OCI-LY7 (cell line): Measurements from ENCODE around the gene TTC19. TPM values are rescaled to one million over a fixed set of nuclear protein-coding genes. Genes with fewer than 3 reads are reported as not detected.
A peak's percentile ranks its signal among the peaks of the same experiment; 100 is the strongest.

Source experiments
- BruUV-seq: library from RNA; stranded (reverse); fragments of 400-500 nt; replicated peaks from 2 replicates; lab custom pipeline; 2021; lab: Mats Ljungman, UMichigan
- CTCF ChIA-PET: fragments of 300-600 bp; sonication (Branson Sonifier 250); formaldehyde crosslinking; loops from one replicate; lab custom pipeline; 2022; ENCODE audit warnings: antibody characterized with exemption; ENCODE audit not compliant: unreplicated experiment; lab: Charles Lee
- POLR2A ChIA-PET: fragments of 300-600 bp; sonication (Branson Sonifier 250); formaldehyde crosslinking; loops from one replicate; lab custom pipeline; 2022; ENCODE audit warnings: antibody characterized with exemption; lab: Charles Lee
- DNase-seq: peaks from one replicate; pipeline ENCODE4 v3.0.0-alpha.2; 2015; ENCODE audit warnings: low spot score
- H2AFZ ChIP-seq: fragments of 200-600 bp; sonication (generic), shearing (Covaris generic); 2 replicates; pipeline ENCODE4 v1.6.1; 2014; ENCODE audit warnings: mild to moderate bottlenecking, antibody characterized with exemption, low read length, moderate library complexity
- H3K27ac ChIP-seq: fragments of 200-600 bp; sonication (generic); 2 replicates; pipeline ENCODE4 v1.5.1; 2014; ENCODE audit warnings: mixed run types, low read depth, mild to moderate bottlenecking, moderate library complexity, low read length, inconsistent platforms; ENCODE audit not compliant: poor library complexity, severe bottlenecking
- H3K36me3 ChIP-seq: fragments of 200-600 bp; sonication (generic); 2 replicates; pipeline ENCODE4 v1.6.1; 2014; ENCODE audit warnings: mild to moderate bottlenecking, antibody characterized with exemption, low read length, moderate library complexity, mixed read lengths; ENCODE audit not compliant: insufficient read depth
- H3K4me1 ChIP-seq: fragments of 200-600 bp; sonication (generic); 2 replicates; pipeline ENCODE4 v1.5.1; 2014; ENCODE audit warnings: mild to moderate bottlenecking, low read length; ENCODE audit not compliant: insufficient read depth, poor library complexity, severe bottlenecking
- H3K4me2 ChIP-seq: fragments of 200-600 bp; sonication (generic); 2 replicates; pipeline ENCODE4 v1.6.1; 2014; ENCODE audit warnings: mild to moderate bottlenecking, low read length
- H3K4me3 ChIP-seq: fragments of 200-600 bp; sonication (generic); 2 replicates; pipeline ENCODE4 v1.5.1; 2014; ENCODE audit warnings: mild to moderate bottlenecking, low read depth, low read length; ENCODE audit not compliant: poor library complexity, severe bottlenecking
- H3K79me2 ChIP-seq: fragments of 200-600 bp; sonication (generic); 2 replicates; pipeline ENCODE4 v1.6.1; 2016; ENCODE audit warnings: low read depth, mild to moderate bottlenecking, low read length, moderate library complexity, mixed read lengths; ENCODE audit not compliant: insufficient read depth
- H3K9me2 ChIP-seq: fragments of 200-600 bp; sonication (generic); 2 replicates; pipeline ENCODE4 v1.6.1; 2016; ENCODE audit warnings: mild to moderate bottlenecking, low read length, mixed read lengths; ENCODE audit not compliant: insufficient read depth
- H3K9me3 ChIP-seq: fragments of 200-600 bp; sonication (generic); 2 replicates; pipeline ENCODE4 v1.6.1; 2014; ENCODE audit warnings: mild to moderate bottlenecking, mixed run types, low read length, mixed read lengths
- H4K20me1 ChIP-seq: fragments of 200-600 bp; sonication (generic); 2 replicates; pipeline ENCODE4 v1.6.1; 2014; ENCODE audit warnings: mild to moderate bottlenecking, antibody characterized with exemption, low read length, moderate library complexity, mixed read lengths; ENCODE audit not compliant: insufficient read depth
- CTCF ChIP-seq: fragments of 200-600 bp; sonication (generic); conservative IDR thresholded peaks from 2 replicates; pipeline ENCODE4 v1.5.1; 2014; ENCODE audit warnings: mild to moderate bottlenecking, antibody characterized with exemption, low read length, moderate library complexity, mixed read lengths
- EZH2phosphoT487 ChIP-seq: fragments of 200-600 bp; sonication (generic); IDR thresholded peaks from 2 replicates; pipeline ENCODE4 v1.6.1; 2018; ENCODE audit warnings: low read depth, borderline replicate concordance, mild to moderate bottlenecking, mixed run types, antibody characterized with exemption, low read length, moderate library complexity, mixed read lengths
- intact Hi-C: fragments of 100-400 bp; cut with micrococcal nuclease; formaldehyde crosslinking; loops from one replicate; pipeline ENCODE4 v1.10.0; 2022; ENCODE audit not compliant: unreplicated experiment
- total RNA-seq, 2 experiments: library from RNA; depleted of rRNA in 1 of 2; stranded (reverse); fragments of >200 nt in 1 of 2; shearing (Covaris generic) in 1 of 2; gene quantifications; 2 replicates each; pipeline ENCODE4 v1.2.3, GENCODE V29; 2014 to 2022

Gene TTC19
- total RNA-seq, 2 experiments from 2014 or later, result 42.0 to 43.7 TPM

DNA sequence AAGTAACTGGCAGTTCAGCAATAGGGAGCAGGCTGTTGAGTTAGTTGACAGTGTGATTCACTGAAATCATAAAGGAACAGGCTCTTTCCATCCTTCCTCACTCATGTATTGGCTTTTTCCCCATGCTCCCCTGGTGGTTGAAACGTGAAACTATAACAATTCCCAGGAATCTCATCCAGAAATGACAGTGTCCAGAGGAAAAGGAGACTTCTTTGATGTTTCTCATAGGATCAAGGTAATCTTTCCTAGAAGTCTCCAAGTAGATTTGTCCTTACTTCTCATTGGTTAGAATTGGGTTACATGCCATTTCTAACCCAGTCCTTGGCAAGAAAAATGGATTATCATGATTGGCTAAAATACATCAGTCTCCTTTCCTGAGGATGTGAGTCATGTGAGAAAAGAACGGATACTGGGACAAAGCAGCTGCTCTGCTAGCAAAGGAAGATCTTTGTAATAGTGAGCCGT, 14.4 kb downstream of the TTC19 start:
- peaks cover 90% of the 10 kb centered on the region for H3K36me3 ChIP-seq
- ChIA-PET POLR2A (interaction anchor here (0.6 kb wide), 1 partner anchor 419 kb away, joined by 4 read pairs; no protein-coding TSS in a partner anchor), CTCF (no interaction called here)
- intact Hi-C loops, result no loop called here
- 0 out of 2 replicates have a peak, but pooled peaks cover 4% of the 10 kb centered on the region for H4K20me1 ChIP-seq
- H3K9me2 ChIP-seq, result no peaks in the 10 kb centered on the region
- H3K4me1 ChIP-seq, result no peaks in the 10 kb centered on the region
- H3K9me3 ChIP-seq, result no peaks in the 10 kb centered on the region
- H3K27ac ChIP-seq, result no peak overlapping the region
- no peak overlapping the region for H3K4me2 ChIP-seq
- TSS peak; percentile 4 for BruUV-seq
- H2AFZ ChIP-seq, result no peak overlapping the region
- no peak for DNase-seq
- peaks cover 20% of the 10 kb centered on the region for H3K79me2 ChIP-seq
- peak; percentile 43; the same call in 1 of the 2 replicates for TF ChIP-seq CTCF
- TF ChIP-seq EZH2phosphoT487, result no peak
- H3K4me3 ChIP-seq, result no peak overlapping the region

DNA sequence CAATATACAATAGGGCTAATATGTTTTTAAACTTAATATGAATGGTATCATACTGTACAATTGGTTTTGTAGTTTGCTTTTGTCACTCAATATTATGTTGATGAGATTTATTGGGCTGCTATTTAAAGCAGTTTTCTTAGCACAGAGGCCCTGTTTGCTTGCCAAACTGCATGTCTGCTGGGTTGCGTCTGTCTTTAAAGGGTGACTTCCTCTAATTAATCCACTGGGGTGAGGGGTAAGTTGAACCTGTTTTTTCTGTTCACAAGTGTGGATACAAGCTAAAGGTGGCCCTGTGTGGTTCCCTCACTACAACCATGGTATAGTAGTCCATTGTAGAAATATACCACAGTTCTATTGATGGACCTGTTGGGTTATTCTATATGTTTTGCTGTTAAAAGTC, 19.7 kb downstream of the TTC19 start:
- Histone ChIP-seq H3K36me3 (peaks cover 95% of the 10 kb centered on the region), H4K20me1 (0 out of 2 replicates have a peak, but pooled peaks cover 7% of the 10 kb centered on the region), H3K9me2 (no peaks in the 10 kb centered on the region), H3K79me2 (peaks cover 22% of the 10 kb centered on the region), H3K4me2 (no peak overlapping the region), H3K4me3 (no peak overlapping the region), H3K9me3 (no peaks in the 10 kb centered on the region), H2AFZ (no peak overlapping the region), H3K4me1 (no peaks in the 10 kb centered on the region), H3K27ac (no peak overlapping the region)
- no TSS peak for BruUV-seq
- ChIA-PET CTCF (no interaction called here), POLR2A (no interaction called here)
- DNase-seq, result no peak
- intact Hi-C loops, result no loop called here
- no peak for TF ChIP-seq EZH2phosphoT487
- no peak for TF ChIP-seq CTCF

DNA sequence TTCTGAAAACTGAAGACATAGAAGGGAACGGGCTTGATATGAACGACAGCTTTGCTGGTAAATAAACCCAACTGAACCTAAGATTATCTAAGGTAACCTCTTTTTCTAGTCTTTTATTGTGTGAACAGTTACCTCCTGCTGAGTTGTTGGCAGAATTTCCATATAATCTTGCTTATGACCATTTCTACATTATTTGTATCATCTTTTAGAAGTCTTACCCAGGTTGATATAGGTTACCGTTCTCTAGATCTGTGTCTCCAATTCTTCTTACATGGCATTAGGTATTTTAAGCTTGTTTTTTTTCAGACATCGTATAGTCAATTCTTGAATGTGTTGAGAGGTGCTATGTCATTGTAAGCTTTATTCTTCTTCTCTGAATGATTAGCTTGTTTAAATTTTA, 24.3 kb downstream of the TTC19 start:
- POLR2A ChIA-PET, result no interaction called here
- Histone ChIP-seq H3K9me3 (no peaks in the 10 kb centered on the region), H2AFZ (no peak overlapping the region), H3K27ac (no peak overlapping the region), H3K79me2 (peaks cover 11% of the 10 kb centered on the region; the same call in 1 of the 2 replicates), H3K36me3 (peaks cover 98% of the 10 kb centered on the region), H3K9me2 (no peaks in the 10 kb centered on the region), H3K4me1 (no peaks in the 10 kb centered on the region), H3K4me2 (no peak overlapping the region), H3K4me3 (no peak overlapping the region), H4K20me1 (0 out of 2 replicates have a peak, but pooled peaks cover 3% of the 10 kb centered on the region)
- no peak for DNase-seq
- intact Hi-C loops, result no loop called here
- CTCF ChIA-PET, result no interaction called here
- TF ChIP-seq EZH2phosphoT487 (no peak), CTCF (no peak)
- no TSS peak for BruUV-seq
